H1 (cell line): ENCODE results near the gene FOXD3. TPM values are rescaled to one million over a fixed set of nuclear protein-coding genes. Genes with fewer than 3 reads are reported as not detected.
A peak's percentile ranks its signal among the peaks of the same experiment; 100 is the strongest.

Source experiments
- CTCF ChIA-PET: fragments of 300-600 bp; sonication (Branson Sonifier 250); formaldehyde crosslinking; loops from one replicate; lab custom pipeline; 2021; ENCODE audit not compliant: partially characterized antibody; lab: Charles Lee
- POLR2A ChIA-PET: fragments of 300-600 bp; sonication (Branson Sonifier 250); formaldehyde crosslinking; loops from one replicate; lab custom pipeline; 2021; ENCODE audit warnings: inconsistent platforms; ENCODE audit not compliant: partially characterized antibody; lab: Charles Lee
- DNase-seq, 2 experiments: peaks; one replicate each; pipeline versions ENCODE4 v3.0.0 to v3.0.0-alpha.2; 2010 to 2022; ENCODE audit warnings: low spot score in 2 of 2, low read depth in 1 of 2, mixed read lengths in 1 of 2
- FAIRE-seq: peaks from 2 replicates; lab custom pipeline; 2011; peaks lifted over from hg19 to GRCh38; lab: Jason Lieb, UNC
- H2AFZ ChIP-seq: 2 replicates; pipeline ENCODE4 v1.8.1; 2012; ENCODE audit warnings: low read length, inconsistent platforms
- H2AK5ac ChIP-seq: 2 replicates; pipeline ENCODE4 v1.6.1; 2013; ENCODE audit warnings: low read depth, low read length
- H2BK120ac ChIP-seq: replicated peaks from 2 replicates; pipeline ENCODE3; 2013; ENCODE audit warnings: low read depth, low read length, inconsistent platforms
- H2BK12ac ChIP-seq: 2 replicates; pipeline ENCODE4 v1.6.1; 2013; ENCODE audit warnings: low read depth, low read length
- H2BK15ac ChIP-seq: 2 replicates; pipeline ENCODE4 v1.6.1; 2013; ENCODE audit warnings: low read length
- H2BK20ac ChIP-seq: 2 replicates; pipeline ENCODE4 v1.6.1; 2013; ENCODE audit warnings: low read length
- H2BK5ac ChIP-seq: 2 replicates; pipeline ENCODE4 v1.6.1; 2013; ENCODE audit warnings: low read depth, low read length
- H3K14ac ChIP-seq: 2 replicates; pipeline ENCODE4 v1.6.1; 2013; ENCODE audit warnings: inconsistent platforms; ENCODE audit not compliant: insufficient read length
- H3K18ac ChIP-seq: 2 replicates; pipeline ENCODE4 v1.6.1; 2013; ENCODE audit warnings: low read length; ENCODE audit errors: extremely low read depth
- H3K23ac ChIP-seq: 2 replicates; pipeline ENCODE4 v1.6.1; 2013; ENCODE audit warnings: inconsistent platforms; ENCODE audit not compliant: insufficient read length
- H3K23me2 ChIP-seq: 2 replicates; pipeline ENCODE4 v1.6.1; 2013; ENCODE audit warnings: low read depth, low read length
- H3K27ac ChIP-seq: 2 replicates; pipeline ENCODE4 v1.6.1; 2011; ENCODE audit warnings: low read depth, low read length, inconsistent platforms
- H3K27me3 ChIP-seq, 4 experiments: replicated peaks in 1 of 4; 1 replicate in 1 of 4; 2 replicates in 3 of 4; pipeline versions ENCODE4 v1.6.1 to v1.8.1; 2011 to 2013; ENCODE audit warnings: low read length in 3 of 4, mild to moderate bottlenecking in 3 of 4, inconsistent platforms in 2 of 4, mixed read lengths in 2 of 4, moderate library complexity in 1 of 4; ENCODE audit not compliant: control insufficient read depth in 3 of 4, insufficient read depth in 3 of 4; ENCODE audit errors: extremely low read depth in 1 of 4
- H3K36me3 ChIP-seq, 4 experiments: 2 replicates each; pipeline versions ENCODE4 v1.6.1 to v1.8.1; 2011 to 2013; ENCODE audit warnings: mild to moderate bottlenecking in 4 of 4, low read length in 3 of 4, moderate library complexity in 2 of 4, control low read depth in 1 of 4, inconsistent platforms in 1 of 4; ENCODE audit not compliant: insufficient read depth in 4 of 4, control insufficient read depth in 2 of 4
- H3K4ac ChIP-seq: replicated peaks from 2 replicates; pipeline ENCODE3; 2013; ENCODE audit warnings: low read length, low read depth, mixed read lengths, inconsistent platforms; ENCODE audit not compliant: insufficient read length
- H3K4me1 ChIP-seq, 4 experiments: replicated peaks in 1 of 4; 1 replicate in 1 of 4; 2 replicates in 3 of 4; pipeline versions ENCODE4 v1.6.1 to v1.8.1; 2011 to 2013; ENCODE audit warnings: low read length in 3 of 4, inconsistent platforms in 2 of 4, mixed read lengths in 1 of 4; ENCODE audit not compliant: insufficient read depth in 4 of 4, control insufficient read depth in 3 of 4
- H3K4me2 ChIP-seq, 2 experiments: 2 replicates each; pipeline versions ENCODE4 v1.6.1 to v1.8.1; 2011 to 2013; ENCODE audit warnings: low read depth in 2 of 2, low read length in 2 of 2, control low read depth in 1 of 2, inconsistent platforms in 1 of 2, mild to moderate bottlenecking in 1 of 2; ENCODE audit not compliant: insufficient read depth in 1 of 2
- H3K4me3 ChIP-seq, 4 experiments: fragments of 200-600, 300-600 bp in 1 of 4; sonication (generic), shearing (Covaris generic), sonication (Bioruptor Twin) in 1 of 4; 2 replicates each; pipeline versions ENCODE4 v1.5.1 to v1.8.1; 2011 to 2016; ENCODE audit warnings: low read length in 4 of 4, low read depth in 3 of 4, control low read depth in 2 of 4, inconsistent platforms in 2 of 4, mild to moderate bottlenecking in 2 of 4, mixed read lengths in 1 of 4, moderate library complexity in 1 of 4; ENCODE audit not compliant: insufficient read depth in 2 of 4; ENCODE audit errors: extremely low read depth in 1 of 4
- H3K56ac ChIP-seq: replicated peaks from 2 replicates; pipeline ENCODE3; 2013; ENCODE audit warnings: low read depth, mild to moderate bottlenecking, mixed read lengths, low read length, inconsistent platforms; ENCODE audit not compliant: insufficient read length
- H3K79me1 ChIP-seq: 2 replicates; pipeline ENCODE4 v1.6.1; 2013; ENCODE audit warnings: low read depth, low read length, control low read depth
- H3K79me2 ChIP-seq, 2 experiments: 2 replicates each; pipeline versions ENCODE4 v1.6.1 to v1.8.1; 2012 to 2013; ENCODE audit warnings: low read length in 2 of 2, mild to moderate bottlenecking in 2 of 2, inconsistent platforms in 1 of 2; ENCODE audit not compliant: insufficient read depth in 2 of 2, control insufficient read depth in 1 of 2
- H3K9ac ChIP-seq, 4 experiments: replicated peaks in 1 of 4; 1 replicate in 1 of 4; 2 replicates in 3 of 4; pipeline versions ENCODE4 v1.6.1 to v1.8.1; 2011 to 2013; ENCODE audit warnings: low read depth in 3 of 4, low read length in 3 of 4, control low read depth in 2 of 4, mild to moderate bottlenecking in 2 of 4, moderate library complexity in 2 of 4, inconsistent platforms in 1 of 4; ENCODE audit errors: extremely low read depth in 1 of 4
- H3K9me3 ChIP-seq, 2 experiments: 2 replicates each; pipeline versions ENCODE4 v1.6.1 to v1.8.1; 2012 to 2013; ENCODE audit warnings: mild to moderate bottlenecking in 2 of 2, moderate library complexity in 2 of 2, control low read depth in 1 of 2, inconsistent platforms in 1 of 2, low read depth in 1 of 2, low read length in 1 of 2, mixed read lengths in 1 of 2; ENCODE audit not compliant: insufficient read depth in 2 of 2
- H4K20me1 ChIP-seq, 2 experiments: replicated peaks in 1 of 2; 2 replicates each; pipeline versions ENCODE3 to v1.8.1; 2011 to 2013; ENCODE audit warnings: inconsistent platforms in 2 of 2, low read length in 2 of 2, mild to moderate bottlenecking in 1 of 2; ENCODE audit not compliant: insufficient read depth in 2 of 2, control insufficient read depth in 1 of 2
- H4K5ac ChIP-seq: 2 replicates; pipeline ENCODE4 v1.6.1; 2013; ENCODE audit warnings: low read length, low read depth, mixed read lengths, inconsistent platforms; ENCODE audit not compliant: insufficient read length
- H4K8ac ChIP-seq: 2 replicates; pipeline ENCODE4 v1.8.0; 2013; ENCODE audit warnings: mild to moderate bottlenecking, moderate library complexity, low read length, inconsistent platforms; ENCODE audit not compliant: insufficient read depth; ENCODE audit errors: extremely low read depth
- H4K91ac ChIP-seq: replicated peaks from 2 replicates; pipeline ENCODE3; 2013; ENCODE audit warnings: low read length, mixed read lengths, inconsistent platforms; ENCODE audit not compliant: insufficient read length
- BRCA1 ChIP-seq: IDR thresholded peaks from 2 replicates; pipeline ENCODE4 v1.6.1; 2012; ENCODE audit warnings: low read depth, low read length, improper control_type of control experiment
- CHD2 ChIP-seq: IDR thresholded peaks from 2 replicates; pipeline ENCODE4 v1.6.1; 2012; ENCODE audit warnings: low read length, improper control_type of control experiment
- EP300 ChIP-seq, 2 experiments: IDR thresholded peaks; 1 replicate in 1 of 2; 2 replicates in 1 of 2; pipeline ENCODE4 v1.6.1; 2011 to 2012; ENCODE audit warnings: low read depth in 2 of 2, low read length in 2 of 2, mild to moderate bottlenecking in 2 of 2, borderline replicate concordance in 1 of 2, inconsistent platforms in 1 of 2, moderate library complexity in 1 of 2
- EZH2 ChIP-seq: fragments of 200-600 bp; sonication (generic); IDR thresholded peaks from 2 replicates; pipeline ENCODE4 v1.7.1; 2012; ENCODE audit warnings: low read depth, mild to moderate bottlenecking, moderate library complexity, low read length, inconsistent platforms; ENCODE audit not compliant: severe bottlenecking
- GABPA ChIP-seq: IDR thresholded peaks from 2 replicates; pipeline ENCODE4 v1.6.1; 2011; ENCODE audit warnings: mild to moderate bottlenecking, low read length, moderate library complexity, borderline replicate concordance; ENCODE audit not compliant: insufficient read depth
- JUND ChIP-seq: IDR thresholded peaks from 2 replicates; pipeline ENCODE4 v1.6.1; 2011; ENCODE audit warnings: mild to moderate bottlenecking, improper control_type of control experiment, low read length
- KDM1A ChIP-seq: fragments of 200-600, 300-600 bp; sonication (generic); IDR thresholded peaks from 2 replicates; pipeline ENCODE4 v1.7.1; 2016; ENCODE audit warnings: mild to moderate bottlenecking, low read length, borderline replicate concordance
- KDM4A ChIP-seq: IDR thresholded peaks from one replicate; pipeline ENCODE4 v1.7.1; 2012; ENCODE audit warnings: low read depth, mild to moderate bottlenecking, moderate library complexity, low read length, inconsistent platforms; ENCODE audit not compliant: severe bottlenecking
- RAD21 ChIP-seq, 2 experiments: IDR thresholded peaks in 1 of 2; conservative IDR thresholded peaks in 1 of 2; 2 replicates each; pipeline ENCODE4 v1.6.1; 2011; ENCODE audit warnings: low read depth in 2 of 2, low read length in 2 of 2, improper control_type of control experiment in 1 of 2, inconsistent platforms in 1 of 2, mild to moderate bottlenecking in 1 of 2, moderate library complexity in 1 of 2
- RNF2 ChIP-seq: fragments of 200-900, 300-1000 bp; sonication (generic); IDR thresholded peaks from 2 replicates; pipeline ENCODE4 v1.7.1; 2016; ENCODE audit warnings: borderline replicate concordance, low read depth, mild to moderate bottlenecking, antibody characterized with exemption, low read length; ENCODE audit not compliant: poor library complexity, severe bottlenecking; ENCODE audit errors: missing control alignments
- SP1 ChIP-seq: IDR thresholded peaks from 2 replicates; pipeline ENCODE4 v1.6.1; 2011; ENCODE audit warnings: low read depth, low read length
- TAF7 ChIP-seq: optimal IDR thresholded peaks from 2 replicates; pipeline ENCODE3; 2011; ENCODE audit warnings: low read depth, mild to moderate bottlenecking, inconsistent platforms, low read length, moderate library complexity, borderline replicate concordance
- YY1 ChIP-seq: IDR thresholded peaks from 2 replicates; pipeline ENCODE4 v1.6.1; 2011; ENCODE audit warnings: low read depth, mild to moderate bottlenecking, low read length
- WGBS, 2 experiments: shearing (Covaris generic) in 1 of 2; methylation state at CpG; one replicate each; pipeline versions ENCODE4 v1.1.6 to v1.1.7; 2013 to 2015; ENCODE audit warnings: low lambda C conversion rate in 2 of 2, mixed read lengths in 2 of 2, inconsistent platforms in 1 of 2, low coverage in 1 of 2, missing lambda C conversion rate in 1 of 2; ENCODE audit not compliant: insufficient replicate concordance in 2 of 2, insufficient coverage in 1 of 2, insufficient read length in 1 of 2; ENCODE audit errors: extremely low coverage in 1 of 2, missing lambda C conversion rate in 1 of 2; 5-methylcytosine and 5-hydroxymethylcytosine counted together
- polyA plus RNA-seq, 7 experiments: library from polyadenylated mRNA; depleted of rRNA in 3 of 7; stranded (reverse) in 5 of 7; unstranded in 2 of 7; fragments of >200 nt in 5 of 7; fragments of 200-250 nt in 2 of 7; gene quantifications; 1 replicate in 5 of 7; 2 replicates in 1 of 7; 4 replicates in 1 of 7; pipeline versions ENCODE4 v1.2.1 to v1.2.3, GENCODE V29; 2011 to 2013; ENCODE audit warnings: missing spikeins in 2 of 7, mixed read lengths in 2 of 7
- total RNA-seq: library from RNA; stranded (reverse); fragmentation: NEBNext Ultra II Directional; extraction: Animal tissue kit (Norgen Biotek cat#: 25700); gene quantifications from 2 replicates; pipeline ENCODE4 v1.2.1, GENCODE V29; 2021

The FOXD3 gene
- total and polyA plus RNA-seq, 2 of the 8 experiments (the other 6 are each of a cell fraction or from before 2014, with no cell fraction given), result 8.7 to 33.7 TPM

DNA sequence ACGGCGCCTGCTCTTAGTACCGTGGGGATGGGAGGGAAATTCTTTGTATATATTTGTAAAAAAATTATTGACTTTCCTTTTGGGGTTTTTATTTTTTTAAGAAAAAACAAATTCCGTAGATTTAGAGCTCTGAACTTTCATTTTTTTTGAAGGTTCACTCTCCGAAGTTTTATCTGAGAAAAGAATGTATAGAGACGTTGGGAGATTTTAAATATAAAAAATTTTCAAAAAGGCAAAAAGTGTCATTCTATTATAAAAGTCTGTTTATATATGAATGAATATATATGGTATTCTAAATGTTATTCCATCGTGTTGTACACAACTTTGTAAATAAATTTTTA, 2.4 kb downstream of the FOXD3 start:
- WGBS, 2 experiments, result 1% methylated on average over 7 of the region's 7 CpGs; no CpG with 5 or more reads in 1 of the 2 experiments
- Histone ChIP-seq H3K36me3 (no peaks in the 10 kb centered on the region), H2AK5ac (no peak overlapping the region), H2BK15ac (no peak overlapping the region), H3K4me3 (peak overlapping the region; percentile 64 to 80 (median 69)), H3K4ac (no peak overlapping the region), H2AFZ (no peak overlapping the region), H3K4me2 (peak overlapping the region; percentile 86 to 94), H2BK12ac (no peak overlapping the region), H3K18ac (peak overlapping the region; percentile 55; the same call in 1 of the 2 replicates), H2BK20ac (no peak overlapping the region), H3K56ac (no peak overlapping the region), H2BK5ac (no peak overlapping the region), H3K9ac (no peak overlapping the region), H3K27ac (no peak overlapping the region), H2BK120ac (no peak overlapping the region), H3K14ac (no peak overlapping the region), H4K91ac (no peak overlapping the region), H3K27me3 (peaks cover 0 to 74% (median 44%) of the 10 kb centered on the region in 4 experiments; a peak in 5 of 7 replicates), H3K79me1 (no peaks in the 10 kb centered on the region), H3K79me2 (peaks cover 0 to 29% of the 10 kb centered on the region in 2 experiments; a peak in 3 of 4 replicates), H3K9me3 (no peaks in the 10 kb centered on the region), H3K4me1 (peaks cover 6 to 31% (median 19%) of the 10 kb centered on the region in 4 experiments), H4K8ac (no peak overlapping the region; the same call in 1 of the 2 replicates), H3K23me2 (peaks cover 42% of the 10 kb centered on the region), H4K20me1 (peaks cover 0 to 2% of the 10 kb centered on the region in 2 experiments), H3K23ac (no peak overlapping the region), H4K5ac (no peak overlapping the region)
- FAIRE-seq (no peak), DNase-seq (no peak)
- CTCF ChIA-PET, result interaction anchor here (1.2 to 4.2 kb wide), 7 partner anchors 11 to 262 kb away, joined by 3 to 24 read pairs (median 3); partner anchors contain the start of gene ALG6
- POLR2A ChIA-PET, result interaction anchor here (0.8 to 1.3 kb wide), 3 partner anchors 10 to 298 kb away, joined by 3 to 4 read pairs (median 3); no protein-coding TSS in a partner anchor
- no peak for TF ChIP-seq CHD2
- TF ChIP-seq JUND, result no peak
- TF ChIP-seq TAF7, result no peak
- no peak for TF ChIP-seq YY1
- TF ChIP-seq KDM1A, result no peak
- TF ChIP-seq EP300 (IDR thresholded peaks at IDR 0.05; ENCODE audit: borderline replicate concordance in 1 of 2, low read depth in 2 of 2, low read length in 2 of 2), result no peak
- TF ChIP-seq RAD21 (IDR thresholded peaks at IDR 0.05 in 1 of 2, conservative IDR thresholded peaks at IDR 0.05 in 1 of 2; ENCODE audit: low read depth in 2 of 2, low read length in 2 of 2), result no peak
- no peak for TF ChIP-seq BRCA1
- no peak for TF ChIP-seq EZH2
- TF ChIP-seq RNF2, result no peak
- TF ChIP-seq KDM4A, result no peak
- no peak for TF ChIP-seq SP1
- no peak for TF ChIP-seq GABPA
